HG02678 (cell line): ENCODE results near the gene RHEX.

Experiments used
- ATAC-seq: cut with Tn5 transposase; IDR thresholded peaks from one replicate; pipeline ENCODE4 v1.9.1; 2021; ENCODE audit warnings: mild to moderate bottlenecking, moderate library complexity; ENCODE audit not compliant: unreplicated experiment

RHEX gene

GRCh38 chr1:206083750-206084149 is 30.8 kb downstream of the RHEX start:
- ATAC-seq, result no peak

GRCh38 chr1:206087091-206087490 is 34.1 kb downstream of the RHEX start:
- no peak for ATAC-seq

GRCh38 chr1:206089341-206089740 is 36.4 kb downstream of the RHEX start:
- no peak for ATAC-seq

GRCh38 chr1:206094024-206094423 is 41.1 kb downstream of the RHEX start:
- ATAC-seq, result no peak

GRCh38 chr1:206097381-206097780 is 44.4 kb downstream of the RHEX start:
- no peak for ATAC-seq

- no peak for ATAC-seq
Observed at GRCh38 chr1:206098242-206098919, 45.4 kb downstream of the RHEX start.

- ATAC-seq, result no peak
Observed at GRCh38 chr1:206100226-206100815, 47.3 kb downstream of the RHEX start.

- no peak for ATAC-seq
Observed at GRCh38 chr1:206101351-206102045, 48.5 kb downstream of the RHEX start.

- no peak for ATAC-seq
Observed at GRCh38 chr1:206102292-206102936, 49.4 kb downstream of the RHEX start.

GRCh38 chr1:206103979-206104378 is 51.0 kb downstream of the RHEX start:
- ATAC-seq, result no peak

GRCh38 chr1:206105464-206105995 is 52.6 kb downstream of the RHEX start:
- ATAC-seq, result no peak

GRCh38 chr1:206106328-206107167 is 53.6 kb downstream of the RHEX start:
- ATAC-seq, result no peak

- ATAC-seq, result no peak
Observed at GRCh38 chr1:206107168-206107544, 54.2 kb downstream of the RHEX start.

GRCh38 chr1:206108635-206109034 is 55.7 kb downstream of the RHEX start:
- no peak for ATAC-seq

- ATAC-seq, result no peak
Observed at GRCh38 chr1:206109718-206110117, 56.7 kb downstream of the RHEX start.

GRCh38 chr1:206110161-206110560 is 57.2 kb downstream of the RHEX start:
- no peak for ATAC-seq

- no peak for ATAC-seq
Observed at GRCh38 chr1:206110820-206111219, 57.8 kb downstream of the RHEX start.

- ATAC-seq, result no peak
Observed at GRCh38 chr1:206111271-206111927, 58.4 kb downstream of the RHEX start.

- ATAC-seq, result no peak
Observed at GRCh38 chr1:206112600-206113301, 59.8 kb downstream of the RHEX start.
